Osteocyte (in vitro differentiated cells): ENCODE results near the gene KMT2D. TPM values are rescaled to one million over a fixed set of nuclear protein-coding genes. Genes with fewer than 3 reads are reported as not detected.

Experiments
- DNase-seq: peaks from one replicate; pipeline ENCODE4 v3.0.0; 2021; ENCODE audit warnings: mixed read lengths; ENCODE audit not compliant: unreplicated experiment; ENCODE audit errors: extremely low spot score
- H3K27ac Mint-ChIP-seq: one replicate; pipeline ENCODE4 v1.8.0; 2021; ENCODE audit warnings: mild to moderate bottlenecking, mixed read lengths; ENCODE audit not compliant: unreplicated experiment
- H3K27me3 Mint-ChIP-seq: one replicate; pipeline ENCODE4 v1.8.0; 2021; ENCODE audit warnings: mixed read lengths; ENCODE audit not compliant: unreplicated experiment
- H3K36me3 Mint-ChIP-seq: one replicate; pipeline ENCODE4 v1.8.0; 2021; ENCODE audit warnings: mixed read lengths; ENCODE audit not compliant: unreplicated experiment
- H3K4me1 Mint-ChIP-seq: one replicate; pipeline ENCODE4 v1.8.0; 2021; ENCODE audit warnings: mixed read lengths; ENCODE audit not compliant: unreplicated experiment
- H3K4me3 Mint-ChIP-seq: one replicate; pipeline ENCODE4 v1.8.0; 2021; ENCODE audit warnings: mild to moderate bottlenecking, moderate library complexity, mixed read lengths; ENCODE audit not compliant: unreplicated experiment
- H3K9me3 Mint-ChIP-seq: one replicate; pipeline ENCODE4 v1.8.0; 2021; ENCODE audit warnings: mixed read lengths; ENCODE audit not compliant: unreplicated experiment
- CTCF ChIP-seq: fragments of 200-600 bp; sonication (generic); IDR thresholded peaks from 2 replicates; pipeline ENCODE4 v1.5.0; 2021; ENCODE audit warnings: antibody characterized with exemption, mild to moderate bottlenecking, moderate library complexity
- total RNA-seq: library from RNA; stranded (reverse); gene quantifications from 2 replicates; pipeline ENCODE4 v1.2.1, GENCODE V29; 2021

KMT2D gene
- total RNA-seq, 1 donor from 2014 or later, result 91.2 TPM

DNA sequence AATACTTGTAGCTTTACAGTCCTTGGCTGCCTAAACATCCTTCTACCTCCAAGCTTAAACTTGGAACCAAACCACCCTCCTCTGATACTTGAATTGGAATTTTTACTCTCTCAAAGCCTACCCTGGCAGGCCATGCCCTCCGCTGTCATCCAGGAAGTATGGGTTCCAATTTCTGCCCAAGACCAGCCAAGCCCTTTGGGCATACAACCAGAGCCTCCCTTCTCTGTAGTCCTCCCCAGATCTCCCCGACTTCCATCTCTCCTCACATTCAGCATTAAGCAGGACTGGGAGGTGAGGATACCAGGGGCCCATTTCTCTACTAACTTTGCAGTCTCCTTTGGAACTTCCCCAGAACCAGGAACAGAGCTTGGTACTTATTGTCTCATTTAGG, 34.4 kb upstream of the KMT2D start:
- Mint-ChIP-seq H3K4me1 (peaks cover 25% of the 10 kb centered on the region), H3K27me3 (peaks cover 31% of the 10 kb centered on the region), H3K4me3 (no peak overlapping the region)

DNA sequence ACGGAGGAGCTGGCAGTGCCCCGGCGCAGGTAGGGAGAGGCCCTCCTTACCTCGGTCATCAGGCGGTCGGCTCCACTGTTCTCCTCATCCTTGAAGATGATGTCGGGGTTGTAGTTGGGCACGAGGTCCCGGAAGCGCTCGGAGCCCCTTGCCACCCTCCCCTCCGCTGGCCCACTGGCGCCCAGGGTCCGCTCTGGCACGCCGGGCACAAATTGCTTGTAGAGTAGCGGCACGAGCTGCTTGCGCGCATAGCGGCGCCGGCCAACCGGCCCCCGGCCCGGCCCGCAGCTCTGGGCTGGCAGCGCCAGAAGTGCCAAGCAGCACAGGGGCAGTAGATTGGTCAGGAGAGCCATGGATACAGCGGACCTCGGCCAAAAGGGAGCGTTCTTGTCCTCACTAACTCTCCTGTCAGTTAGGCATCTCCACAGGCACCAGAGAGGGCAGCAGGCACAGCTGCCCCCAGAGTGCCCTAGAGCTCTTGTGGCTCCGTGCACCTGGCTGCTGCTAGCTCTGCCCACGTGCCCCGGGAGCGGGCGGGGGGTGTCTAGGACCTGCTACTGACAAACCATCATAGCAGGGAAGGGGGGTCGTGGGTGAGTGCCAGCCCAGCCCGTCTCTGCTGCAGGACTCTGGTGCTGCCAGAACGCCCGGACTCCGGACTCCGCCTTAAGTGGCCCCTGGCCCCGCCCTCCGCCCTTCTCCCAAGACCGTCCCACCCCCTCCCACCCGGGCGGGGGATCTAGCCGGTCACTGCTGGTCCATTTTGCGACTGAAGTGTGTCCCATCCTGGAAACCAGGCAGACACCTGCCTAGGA, 33.8 kb upstream of the KMT2D start, which contains the start of gene DHH:
Gene DHH, minus strand, starts transcription at position 642 of the 815 bp plus-strand sequence. Its CDS starts 289 bp downstream, at position 353.
- no peak for TF ChIP-seq CTCF
- H3K27ac Mint-ChIP-seq, result no peak within 1 kb of the TSS
- no peaks in the 10 kb centered on the region for H3K9me3 Mint-ChIP-seq
- H3K4me3 Mint-ChIP-seq, result no peak within 1 kb of the TSS
- DNase-seq, result no peak
- peaks cover 28% of the 10 kb centered on the region for H3K4me1 Mint-ChIP-seq
- peaks cover 33% of the 10 kb centered on the region for H3K27me3 Mint-ChIP-seq
- peaks cover 26% of the 10 kb centered on the region for H3K36me3 Mint-ChIP-seq

More for the DNA sequence above, 34.4 kb upstream of the KMT2D start:
- no peak for DNase-seq
- H3K36me3 Mint-ChIP-seq, result peaks cover 30% of the 10 kb centered on the region
- TF ChIP-seq CTCF, result no peak
- H3K9me3 Mint-ChIP-seq, result no peaks in the 10 kb centered on the region
- H3K27ac Mint-ChIP-seq, result no peak overlapping the region

DNA sequence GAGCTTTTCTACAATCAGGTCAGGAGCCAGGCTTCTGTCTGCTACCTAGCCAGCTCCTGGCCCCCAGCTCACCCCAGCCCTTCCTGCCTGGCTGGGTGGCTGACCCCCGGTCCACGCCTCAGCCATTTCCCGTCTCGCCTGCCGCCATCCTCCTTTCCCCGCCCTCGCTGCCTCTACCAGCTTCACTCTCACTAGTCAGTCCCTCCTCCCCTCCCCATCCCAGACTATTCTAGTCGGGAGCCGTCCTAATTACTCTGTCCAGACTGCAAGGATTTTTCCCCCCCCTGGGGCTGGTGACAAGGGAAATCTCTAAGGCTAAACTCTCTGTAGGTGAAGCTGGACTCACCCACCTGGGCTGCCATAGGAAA, 33.2 kb upstream of the KMT2D start:
- H3K9me3 Mint-ChIP-seq, result no peaks in the 10 kb centered on the region

DNA sequence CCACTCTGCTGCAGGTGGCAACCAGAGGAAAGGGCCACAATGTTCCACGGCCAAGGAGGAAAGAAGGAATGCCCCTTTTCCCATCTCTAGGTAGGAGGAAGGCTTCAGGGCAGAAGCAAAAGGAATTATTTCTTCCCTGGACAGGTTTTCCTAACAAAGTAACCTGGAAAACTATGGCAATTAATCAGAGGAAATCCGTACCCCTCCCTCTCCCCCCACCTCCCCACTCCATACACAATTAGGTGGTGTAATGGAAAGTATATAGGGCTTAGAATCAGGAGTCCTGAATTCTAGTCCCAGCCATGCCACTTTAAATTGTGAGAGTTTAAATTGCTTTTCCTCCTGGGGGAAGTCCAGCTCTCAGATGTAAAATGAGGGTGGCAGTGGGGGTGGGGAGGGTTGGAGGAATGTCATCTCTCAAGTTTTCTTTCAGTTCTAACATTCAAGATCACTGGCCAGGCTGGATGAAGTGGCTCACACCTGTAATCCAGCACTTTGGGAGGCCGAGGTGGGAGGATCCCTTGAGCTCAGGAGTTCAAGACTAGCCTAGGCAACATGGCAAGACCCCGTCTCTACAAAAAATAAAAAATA, 32.3 kb upstream of the KMT2D start:
- no peaks in the 10 kb centered on the region for H3K9me3 Mint-ChIP-seq
- DNase-seq, result no peak
- peaks cover 36% of the 10 kb centered on the region for H3K27me3 Mint-ChIP-seq
- peaks cover 17% of the 10 kb centered on the region for H3K36me3 Mint-ChIP-seq
- TF ChIP-seq CTCF, result no peak
- no peak overlapping the region for H3K4me3 Mint-ChIP-seq
- no peak overlapping the region for H3K27ac Mint-ChIP-seq
- H3K4me1 Mint-ChIP-seq, result peaks cover 36% of the 10 kb centered on the region

More for the DNA sequence above, 33.2 kb upstream of the KMT2D start:
- Mint-ChIP-seq H3K4me1 (peaks cover 28% of the 10 kb centered on the region), H3K27me3 (peaks cover 33% of the 10 kb centered on the region), H3K36me3 (peaks cover 26% of the 10 kb centered on the region), H3K27ac (no peak overlapping the region), H3K4me3 (no peak overlapping the region)
- TF ChIP-seq CTCF, result no peak
- DNase-seq, result no peak

DNA sequence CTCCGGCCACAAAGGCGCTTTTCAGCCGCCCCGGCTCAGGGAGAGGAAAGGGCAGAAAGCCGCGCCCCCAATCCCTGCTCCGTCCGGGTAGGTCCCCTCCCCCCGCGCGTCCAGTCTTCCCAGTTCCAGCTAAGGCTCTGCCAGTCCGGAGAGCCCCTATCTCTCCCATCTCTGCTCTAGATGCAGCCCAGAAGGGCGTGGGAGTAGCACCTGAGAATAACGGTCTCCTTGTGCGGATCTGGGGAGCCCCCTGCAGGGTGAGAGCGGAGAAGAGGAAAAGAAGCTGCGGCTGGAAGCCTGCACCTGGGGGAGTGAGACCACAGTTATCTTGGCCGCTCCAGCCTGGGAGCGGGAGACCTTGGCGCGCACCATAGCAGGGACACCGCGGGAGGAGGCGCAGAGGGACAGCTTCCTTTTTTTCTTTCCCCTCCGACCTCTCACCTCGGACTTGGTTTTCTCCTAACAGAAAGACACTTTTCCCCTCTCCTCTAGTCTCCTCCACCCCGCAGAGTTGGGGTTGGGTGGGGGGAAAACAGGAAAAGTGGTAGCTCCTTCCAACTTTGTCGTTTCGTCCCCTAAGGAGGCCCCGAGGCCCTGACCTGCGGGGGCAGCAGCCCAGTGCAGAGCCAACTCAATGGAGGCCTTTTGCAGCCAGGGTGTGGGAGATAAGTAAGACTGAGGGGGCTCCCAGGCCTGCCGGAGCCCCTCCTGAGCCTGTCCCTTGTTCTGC, 31.7 kb upstream of the KMT2D start:
- Mint-ChIP-seq H3K27me3 (peaks cover 36% of the 10 kb centered on the region), H3K4me3 (peak overlapping the region; percentile 60), H3K36me3 (peaks cover 10% of the 10 kb centered on the region), H3K27ac (no peak overlapping the region), H3K9me3 (no peaks in the 10 kb centered on the region), H3K4me1 (peaks cover 36% of the 10 kb centered on the region)
- no peak for DNase-seq
- peak; percentile 49 for TF ChIP-seq CTCF
